HepG2 (cell line): ENCODE data around the gene TRIM15. TPM values are rescaled to one million over a fixed set of nuclear protein-coding genes. Genes with fewer than 3 reads are reported as not detected.

Source experiments
- BORCS8-MEF2B ChIP-seq: sonication (generic); formaldehyde crosslinking; IDR thresholded peaks from 2 replicates; pipeline ENCODE4 v1.8.0; 2022; ENCODE audit warnings: mild to moderate bottlenecking, missing genetic modification reagents
- GTF3A ChIP-seq: sonication (generic); formaldehyde crosslinking; conservative IDR thresholded peaks from 2 replicates; pipeline ENCODE4 v1.4.0; 2020; ENCODE audit warnings: mild to moderate bottlenecking, missing genetic modification reagents
- HMG20B ChIP-seq: conservative IDR thresholded peaks from 2 replicates; pipeline ENCODE4 v1.6.1; 2016; ENCODE audit warnings: missing genetic modification reagents, missing compliant biosample characterization
- KAT8 ChIP-seq: IDR thresholded peaks from 2 replicates; pipeline ENCODE4 v1.6.1; 2016; ENCODE audit warnings: missing genetic modification reagents, missing compliant biosample characterization
- NFIB ChIP-seq: sonication (generic); formaldehyde crosslinking; IDR thresholded peaks from 2 replicates; pipeline ENCODE4 v1.9.0; 2021; ENCODE audit warnings: missing genetic modification reagents, mild to moderate bottlenecking, borderline replicate concordance
- PAWR ChIP-seq: sonication (generic); formaldehyde crosslinking; IDR thresholded peaks from 2 replicates; pipeline ENCODE4 v1.4.0; 2020; ENCODE audit warnings: missing genetic modification reagents, mild to moderate bottlenecking, borderline replicate concordance
- PPARG ChIP-seq: conservative IDR thresholded peaks from 2 replicates; pipeline ENCODE4 v1.6.1; 2016; ENCODE audit warnings: missing biosample characterization, missing genetic modification reagents
- SCMH1 ChIP-seq: sonication (generic); formaldehyde crosslinking; IDR thresholded peaks from 2 replicates; pipeline ENCODE4 v1.9.0; 2021; ENCODE audit warnings: missing genetic modification reagents, mild to moderate bottlenecking, borderline replicate concordance
- SMC3 ChIP-seq: IDR thresholded peaks from 2 replicates; pipeline ENCODE4 v1.6.1; 2011; ENCODE audit warnings: low read length, improper control_type of control experiment
- SNRNP70 ChIP-seq: fragments of 200-400 bp; formaldehyde crosslinking; IDR thresholded peaks from 2 replicates; pipeline ENCODE4 v1.6.1; 2017; ENCODE audit warnings: mild to moderate bottlenecking, low read depth, low read length, moderate library complexity
- SOX13 ChIP-seq, 3 experiments: fragments of 450-650 bp in 1 of 3; sonication (generic) in 1 of 3; formaldehyde crosslinking in 1 of 3; IDR thresholded peaks in 2 of 3; conservative IDR thresholded peaks in 1 of 3; 2 replicates each; pipeline versions ENCODE4 v1.5.0 to v1.6.1; 2016 to 2020; ENCODE audit warnings: antibody characterized with exemption in 1 of 3, mild to moderate bottlenecking in 1 of 3, missing compliant biosample characterization in 1 of 3, missing genetic modification reagents in 1 of 3, moderate library complexity in 1 of 3
- SRF ChIP-seq: IDR thresholded peaks from 2 replicates; pipeline ENCODE4 v1.6.1; 2011; ENCODE audit warnings: mild to moderate bottlenecking, low read depth, low read length, moderate library complexity
- ZNF205 ChIP-seq: IDR thresholded peaks from 2 replicates; pipeline ENCODE4 v1.6.1; 2018; ENCODE audit warnings: missing biosample characterization, missing genetic modification reagents
- ZNF282 ChIP-seq: fragments of 450-650 bp; IDR thresholded peaks from 2 replicates; pipeline ENCODE4 v1.6.1; 2018; ENCODE audit not compliant: partially characterized antibody
- ZNF317 ChIP-seq: sonication (generic); formaldehyde crosslinking; IDR thresholded peaks from 2 replicates; pipeline ENCODE4 v1.5.0; 2020; ENCODE audit warnings: mild to moderate bottlenecking, missing genetic modification reagents
- ZNF546 ChIP-seq: sonication (generic); formaldehyde crosslinking; conservative IDR thresholded peaks from 2 replicates; pipeline ENCODE4 v1.8.1; 2023; ENCODE audit warnings: mild to moderate bottlenecking, missing genetic modification reagents
- ZNF607 ChIP-seq: sonication (generic); formaldehyde crosslinking; IDR thresholded peaks from 2 replicates; pipeline ENCODE4 v1.5.1; 2020; ENCODE audit warnings: missing genetic modification reagents, mild to moderate bottlenecking, borderline replicate concordance
- ZNF670 ChIP-seq: sonication (generic); formaldehyde crosslinking; IDR thresholded peaks from 2 replicates; pipeline ENCODE4 v1.8.0; 2022; ENCODE audit warnings: mild to moderate bottlenecking, missing genetic modification reagents, borderline replicate concordance
- polyA plus RNA-seq, 8 experiments: library from polyadenylated mRNA; depleted of rRNA in 3 of 8; stranded (reverse) in 7 of 8; unstranded in 1 of 8; fragments of >200 nt; fragmentation: Illumina TruSeq in 4 of 8; extraction: Trizol in 4 of 8; gene quantifications; 2 replicates each; pipeline versions ENCODE4 v1.2.1 to v1.2.3, GENCODE V29; 2011 to 2016; ENCODE audit warnings: low read depth in 4 of 8, missing spikeins in 1 of 8, mixed read lengths in 1 of 8; ENCODE audit not compliant: insufficient read depth in 1 of 8
- total RNA-seq, 5 experiments: library from RNA; depleted of rRNA; stranded (reverse); fragments of >200 nt; fragmentation: Illumina TruSeq; extraction: Trizol; gene quantifications; 2 replicates each; pipeline ENCODE4 v1.2.3, GENCODE V29; 2016; ENCODE audit warnings: low read depth in 1 of 5
- TF ChIP-seq, protein P1 (sequence below): sonication (generic); formaldehyde crosslinking; IDR thresholded peaks from 2 replicates; pipeline ENCODE4 v1.4.0; 2020; ENCODE audit warnings: mild to moderate bottlenecking, missing genetic modification reagents
- TF ChIP-seq, protein P2 (sequence below), 2 experiments: sonication (generic) in 1 of 2; formaldehyde crosslinking in 1 of 2; IDR thresholded peaks; 2 replicates each; pipeline versions ENCODE4 v1.4.0 to v1.6.1; 2018 to 2020; ENCODE audit warnings: missing genetic modification reagents in 2 of 2, borderline replicate concordance in 1 of 2, low read depth in 1 of 2, mild to moderate bottlenecking in 1 of 2, missing biosample characterization in 1 of 2
- TF ChIP-seq, protein P3 (sequence below): sonication (generic); formaldehyde crosslinking; IDR thresholded peaks from 2 replicates; pipeline ENCODE4 v1.4.0; 2020; ENCODE audit warnings: missing genetic modification reagents; ENCODE audit errors: not compliant biosample characterization

The TRIM15 gene
- total and polyA plus RNA-seq, 2 of the 13 experiments (the other 11 are each of a cell fraction or from before 2014, with no cell fraction given) = 35.1 to 38.2 TPM

DNA sequence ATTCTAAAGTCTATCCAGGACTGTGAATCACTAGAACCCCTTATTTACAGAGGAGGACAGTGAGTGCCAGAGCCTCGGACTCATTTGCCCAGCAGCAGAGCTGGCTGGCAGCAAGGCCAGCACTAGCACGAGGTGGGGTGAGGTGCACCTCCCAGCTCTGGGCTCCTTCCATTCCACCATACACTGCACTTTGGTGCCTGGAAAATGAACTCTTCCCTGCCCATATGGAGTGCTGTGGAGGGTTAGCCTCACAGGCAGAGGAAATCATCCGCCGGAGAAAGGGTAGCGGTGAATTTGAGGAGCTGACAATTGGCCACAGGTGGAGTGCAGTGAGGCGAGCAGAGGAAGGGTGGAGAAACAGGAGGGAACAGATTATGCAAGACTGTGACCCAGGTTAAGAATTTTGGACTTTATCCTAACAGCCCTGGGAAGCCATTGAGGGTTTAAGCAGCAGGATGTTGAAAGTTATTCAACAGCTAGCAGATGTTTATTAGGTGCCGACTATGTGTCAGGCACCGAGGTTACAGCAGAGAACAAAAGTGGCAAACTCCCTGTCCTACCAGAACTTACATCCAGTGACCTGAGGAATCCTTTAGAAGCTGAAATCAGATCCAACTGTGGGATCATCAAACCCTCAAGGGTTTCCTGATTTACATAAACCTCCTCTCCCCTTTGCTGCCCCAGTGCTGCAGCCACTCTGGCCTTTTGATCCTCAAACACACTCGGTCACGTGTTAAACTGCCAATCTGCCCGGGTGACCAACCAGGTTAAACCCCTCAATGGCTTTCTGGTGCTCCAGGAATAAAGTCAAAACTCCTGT is 43.7 kb downstream of the TRIM15 start (continued):
- TF ChIP-seq SOX13 (IDR thresholded peaks at IDR 0.05) (no peak), SOX13 (CRISPR knock-in tag; conservative IDR thresholded peaks at IDR 0.05 in 1 of 2, IDR thresholded peaks at IDR 0.05 in 1 of 2) (peak in 1 of 2 experiments; percentile 87; a peak in 2 of 4 replicates), NFIB (CRISPR knock-in tag) (no peak), HMG20B (CRISPR knock-in tag) (peak; percentile 56; the same call in 1 of the 2 replicates), PPARG (CRISPR knock-in tag) (peak; percentile 79), ZNF670 (CRISPR knock-in tag) (peak; percentile 88; the same call in 1 of the 2 replicates), ZNF205 (CRISPR knock-in tag) (peak; percentile 47; the same call in 1 of the 2 replicates), ZNF607 (no peak), ZNF317 (CRISPR knock-in tag) (peak; percentile 49; the same call in 1 of the 2 replicates), BORCS8-MEF2B (CRISPR knock-in tag) (no peak; the same call in 1 of the 2 replicates), SNRNP70 (no peak), PAWR (CRISPR knock-in tag) (peak; percentile 73; the same call in 1 of the 2 replicates), SCMH1 (CRISPR knock-in tag) (no peak), SMC3 (peak; percentile 24; the same call in 1 of the 2 replicates), ZNF282 (no peak), KAT8 (CRISPR knock-in tag) (peak; percentile 88), GTF3A (CRISPR knock-in tag) (no peak; the same call in 1 of the 2 replicates), ZNF546 (CRISPR knock-in tag) (no peak), SRF (no peak; the same call in 1 of the 2 replicates)
- TF ChIP-seq, protein P1, sequence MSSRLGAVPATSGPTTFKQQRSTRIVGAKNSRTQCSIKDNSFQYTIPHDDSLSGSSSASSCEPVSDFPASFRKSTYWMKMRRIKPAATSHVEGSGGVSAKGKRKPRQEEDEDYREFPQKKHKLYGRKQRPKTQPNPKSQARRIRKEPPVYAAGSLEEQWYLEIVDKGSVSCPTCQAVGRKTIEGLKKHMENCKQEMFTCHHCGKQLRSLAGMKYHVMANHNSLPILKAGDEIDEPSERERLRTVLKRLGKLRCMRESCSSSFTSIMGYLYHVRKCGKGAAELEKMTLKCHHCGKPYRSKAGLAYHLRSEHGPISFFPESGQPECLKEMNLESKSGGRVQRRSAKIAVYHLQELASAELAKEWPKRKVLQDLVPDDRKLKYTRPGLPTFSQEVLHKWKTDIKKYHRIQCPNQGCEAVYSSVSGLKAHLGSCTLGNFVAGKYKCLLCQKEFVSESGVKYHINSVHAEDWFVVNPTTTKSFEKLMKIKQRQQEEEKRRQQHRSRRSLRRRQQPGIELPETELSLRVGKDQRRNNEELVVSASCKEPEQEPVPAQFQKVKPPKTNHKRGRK (CRISPR knock-in tag) = 0 out of 2 replicates have a peak, but pooled peaks have one; percentile 40
- TF ChIP-seq, protein P2, sequence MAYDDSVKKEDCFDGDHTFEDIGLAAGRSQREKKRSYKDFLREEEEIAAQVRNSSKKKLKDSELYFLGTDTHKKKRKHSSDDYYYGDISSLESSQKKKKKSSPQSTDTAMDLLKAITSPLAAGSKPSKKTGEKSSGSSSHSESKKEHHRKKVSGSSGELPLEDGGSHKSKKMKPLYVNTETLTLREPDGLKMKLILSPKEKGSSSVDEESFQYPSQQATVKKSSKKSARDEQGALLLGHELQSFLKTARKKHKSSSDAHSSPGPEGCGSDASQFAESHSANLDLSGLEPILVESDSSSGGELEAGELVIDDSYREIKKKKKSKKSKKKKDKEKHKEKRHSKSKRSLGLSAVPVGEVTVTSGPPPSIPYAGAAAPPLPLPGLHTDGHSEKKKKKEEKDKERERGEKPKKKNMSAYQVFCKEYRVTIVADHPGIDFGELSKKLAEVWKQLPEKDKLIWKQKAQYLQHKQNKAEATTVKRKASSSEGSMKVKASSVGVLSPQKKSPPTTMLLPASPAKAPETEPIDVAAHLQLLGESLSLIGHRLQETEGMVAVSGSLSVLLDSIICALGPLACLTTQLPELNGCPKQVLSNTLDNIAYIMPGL (CRISPR knock-in tag; IDR thresholded peaks at IDR 0.05; ENCODE audit: borderline replicate concordance in 1 of 2, low read depth in 1 of 2) = no peak; a peak in 4 of 4 replicates
- TF ChIP-seq, protein P3, sequence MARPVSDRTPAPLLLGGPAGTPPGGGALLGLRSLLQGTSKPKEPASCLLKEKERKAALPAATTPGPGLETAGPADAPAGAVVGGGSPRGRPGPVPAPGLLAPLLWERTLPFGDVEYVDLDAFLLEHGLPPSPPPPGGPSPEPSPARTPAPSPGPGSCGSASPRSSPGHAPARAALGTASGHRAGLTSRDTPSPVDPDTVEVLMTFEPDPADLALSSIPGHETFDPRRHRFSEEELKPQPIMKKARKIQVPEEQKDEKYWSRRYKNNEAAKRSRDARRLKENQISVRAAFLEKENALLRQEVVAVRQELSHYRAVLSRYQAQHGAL (CRISPR knock-in tag) = peak; percentile 64
